IMR-90 (cell line): ENCODE data around the gene TOP3B. TPM values are rescaled to one million over a fixed set of nuclear protein-coding genes. Genes with fewer than 3 reads are reported as not detected.

Source experiments
- ATAC-seq: fragments of 200-7000 bp; cut with Tn5 transposase; 2 replicates; pipeline ENCODE4 v1.9.1; 2020; ENCODE audit warnings: low read depth, mild to moderate bottlenecking, moderate library complexity
- BruUV-seq: library from RNA; stranded (reverse); fragments of 400-500 nt; replicated peaks from 2 replicates; lab custom pipeline; 2021; lab: Mats Ljungman, UMichigan
- CTCF ChIA-PET: fragments of 300-600 bp; formaldehyde crosslinking; extraction: SDS; loops from one replicate; lab custom pipeline; 2021; ENCODE audit warnings: antibody characterized with exemption; lab: Yijun Ruan, JAX
- POLR2A ChIA-PET: fragments of 300-600 bp; sonication (Branson Sonifier 250); formaldehyde crosslinking; loops from one replicate; lab custom pipeline; 2022; ENCODE audit warnings: antibody characterized with exemption; ENCODE audit not compliant: unreplicated experiment; lab: Charles Lee
- DNase-seq: peaks from one replicate; pipeline ENCODE4 v3.0.0; 2013
- H2AFZ ChIP-seq: replicated peaks from 2 replicates; pipeline ENCODE3; 2013; ENCODE audit warnings: low read length, mild to moderate bottlenecking; ENCODE audit not compliant: poor library complexity
- H2AK5ac ChIP-seq: 2 replicates; pipeline ENCODE4 v1.6.1; 2013; ENCODE audit warnings: low read depth, low read length, inconsistent platforms
- H2AK9ac ChIP-seq: replicated peaks from 2 replicates; pipeline ENCODE3; 2013; ENCODE audit warnings: mild to moderate bottlenecking, low read depth, low read length, moderate library complexity; ENCODE audit not compliant: poor library complexity
- H2BK120ac ChIP-seq: 2 replicates; pipeline ENCODE4 v1.6.1; 2013; ENCODE audit warnings: low read depth, low read length, inconsistent platforms
- H2BK15ac ChIP-seq: 3 replicates; pipeline ENCODE4 v1.6.1; 2013; ENCODE audit warnings: low read depth, low read length, inconsistent platforms
- H2BK20ac ChIP-seq: 2 replicates; pipeline ENCODE4 v1.6.1; 2013; ENCODE audit warnings: low read depth, mild to moderate bottlenecking, inconsistent platforms, low read length, moderate library complexity
- H2BK5ac ChIP-seq: 2 replicates; pipeline ENCODE4 v1.6.1; 2013; ENCODE audit warnings: mild to moderate bottlenecking, low read depth, low read length, inconsistent platforms; ENCODE audit not compliant: poor library complexity, severe bottlenecking
- H3K14ac ChIP-seq: replicated peaks from 2 replicates; pipeline ENCODE4 v1.6.1; 2013; ENCODE audit warnings: low read depth, low read length, inconsistent platforms
- H3K18ac ChIP-seq: 2 replicates; pipeline ENCODE4 v1.6.1; 2013; ENCODE audit warnings: low read depth, low read length, control low read depth
- H3K23ac ChIP-seq: 2 replicates; pipeline ENCODE4 v1.6.1; 2013; ENCODE audit warnings: low read depth, low read length, inconsistent platforms
- H3K27ac ChIP-seq: 2 replicates; pipeline ENCODE4 v1.5.1; 2013; ENCODE audit warnings: mild to moderate bottlenecking, control low read depth, low read length; ENCODE audit not compliant: insufficient read depth
- H3K27me3 ChIP-seq: 2 replicates; pipeline ENCODE4 v1.6.1; 2013; ENCODE audit warnings: low read length; ENCODE audit not compliant: control insufficient read depth, insufficient read depth
- H3K36me3 ChIP-seq: 2 replicates; pipeline ENCODE4 v1.6.1; 2013; ENCODE audit warnings: low read length, mixed read lengths; ENCODE audit not compliant: control insufficient read depth, insufficient read depth
- H3K4ac ChIP-seq: 2 replicates; pipeline ENCODE4 v1.6.1; 2013; ENCODE audit warnings: low read depth, low read length, inconsistent platforms
- H3K4me1 ChIP-seq: 2 replicates; pipeline ENCODE4 v1.6.1; 2013; ENCODE audit warnings: low read length, mixed read lengths; ENCODE audit not compliant: control insufficient read depth, insufficient read depth
- H3K4me2 ChIP-seq: 2 replicates; pipeline ENCODE4 v1.6.1; 2013; ENCODE audit warnings: low read depth, mild to moderate bottlenecking, control low read depth, low read length, moderate library complexity
- H3K4me3 ChIP-seq: 2 replicates; pipeline ENCODE4 v1.5.1; 2013; ENCODE audit warnings: low read depth, mild to moderate bottlenecking, control low read depth, low read length, moderate library complexity; ENCODE audit not compliant: insufficient read depth
- H3K56ac ChIP-seq: 2 replicates; pipeline ENCODE4 v1.6.1; 2013; ENCODE audit warnings: low read length, inconsistent platforms; ENCODE audit not compliant: insufficient read depth; ENCODE audit errors: extremely low read depth
- H3K79me1 ChIP-seq, 2 experiments: 2 replicates each; pipeline ENCODE4 v1.6.1; 2013; ENCODE audit warnings: low read length in 2 of 2, inconsistent platforms in 1 of 2, low read depth in 1 of 2
- H3K9ac ChIP-seq: 2 replicates; pipeline ENCODE4 v1.6.1; 2013; ENCODE audit warnings: low read depth, low read length, control low read depth
- H3K9me1 ChIP-seq: 2 replicates; pipeline ENCODE4 v1.6.1; 2013; ENCODE audit warnings: low read length, inconsistent platforms; ENCODE audit not compliant: insufficient read depth
- H3K9me3 ChIP-seq: 2 replicates; pipeline ENCODE4 v1.6.1; 2013; ENCODE audit warnings: low read length; ENCODE audit not compliant: control insufficient read depth, insufficient read depth
- H4K20me1 ChIP-seq: 2 replicates; pipeline ENCODE4 v1.6.1; 2013; ENCODE audit warnings: low read length, inconsistent platforms; ENCODE audit not compliant: insufficient read depth
- H4K5ac ChIP-seq: 2 replicates; pipeline ENCODE4 v1.6.1; 2013; ENCODE audit warnings: mild to moderate bottlenecking, low read depth, low read length, control low read depth
- H4K8ac ChIP-seq, 2 experiments: 2 replicates each; pipeline ENCODE4 v1.6.1; 2013; ENCODE audit warnings: low read depth in 2 of 2, low read length in 2 of 2, control low read depth in 1 of 2, inconsistent platforms in 1 of 2
- H4K91ac ChIP-seq: 2 replicates; pipeline ENCODE4 v1.6.1; 2013; ENCODE audit warnings: low read depth, low read length, inconsistent platforms; ENCODE audit not compliant: insufficient read depth
- BHLHE40 ChIP-seq: fragments of 150-350 bp; IDR thresholded peaks from 2 replicates; pipeline ENCODE4 v1.6.1; 2016; ENCODE audit warnings: mild to moderate bottlenecking, low read depth, low read length
- CHD1 ChIP-seq: IDR thresholded peaks from 2 replicates; pipeline ENCODE4 v1.6.1; 2012; ENCODE audit warnings: low read depth, low read length, improper control_type of control experiment
- FOS ChIP-seq: fragments of 150-350 bp; IDR thresholded peaks from 2 replicates; pipeline ENCODE4 v1.6.1; 2016; ENCODE audit warnings: low read depth, low read length
- MAFK ChIP-seq: IDR thresholded peaks from 2 replicates; pipeline ENCODE4 v1.6.1; 2012; ENCODE audit warnings: low read depth, low read length, improper control_type of control experiment
- MAZ ChIP-seq: IDR thresholded peaks from 2 replicates; pipeline ENCODE4 v1.6.1; 2012; ENCODE audit warnings: low read depth, mild to moderate bottlenecking, low read length, improper control_type of control experiment, moderate library complexity, borderline replicate concordance
- MXI1 ChIP-seq: IDR thresholded peaks from 2 replicates; pipeline ENCODE4 v1.6.1; 2012; ENCODE audit warnings: low read depth, mild to moderate bottlenecking, low read length, moderate library complexity, borderline replicate concordance
- NFE2L2 ChIP-seq: fragments of 150-350 bp; IDR thresholded peaks from 2 replicates; pipeline ENCODE4 v1.6.1; 2016; ENCODE audit warnings: low read depth, mild to moderate bottlenecking, low read length
- POLR2A ChIP-seq: IDR thresholded peaks from 2 replicates; pipeline ENCODE4 v1.6.1; 2012; ENCODE audit warnings: mild to moderate bottlenecking, low read depth, low read length
- RAD21 ChIP-seq: IDR thresholded peaks from 2 replicates; pipeline ENCODE4 v1.6.1; 2012; ENCODE audit warnings: low read length, improper control_type of control experiment
- RCOR1 ChIP-seq: IDR thresholded peaks from 2 replicates; pipeline ENCODE4 v1.6.1; 2012; ENCODE audit warnings: mild to moderate bottlenecking, low read length, improper control_type of control experiment; ENCODE audit not compliant: insufficient replicate concordance
- RFX5 ChIP-seq: IDR thresholded peaks from 2 replicates; pipeline ENCODE4 v1.8.0; 2012; ENCODE audit warnings: low read depth, mild to moderate bottlenecking, low read length, moderate library complexity
- SMC3 ChIP-seq: fragments of 150-350 bp; IDR thresholded peaks from 2 replicates; pipeline ENCODE4 v1.6.1; 2016; ENCODE audit warnings: low read depth, mild to moderate bottlenecking, antibody characterized with exemption, low read length, moderate library complexity
- WGBS, 2 experiments: methylation state at CpG; one replicate each; pipeline versions ENCODE4 v1.1.5 to v1.1.7; 2013; ENCODE audit warnings: missing lambda C conversion rate in 2 of 2; ENCODE audit not compliant: insufficient read length in 1 of 2; ENCODE audit errors: extremely low coverage in 2 of 2; 5-methylcytosine and 5-hydroxymethylcytosine counted together
- dilution Hi-C: fragments of 300-500 bp; cut with HindIII; formaldehyde crosslinking; loops from one replicate; pipeline ENCODE4 v1.14.3; 2018; ENCODE audit warnings: low sequenced_read_pairs; ENCODE audit not compliant: unreplicated experiment
- in situ Hi-C: fragments of 300-500 bp; cut with MboI; formaldehyde crosslinking; loops from 3 replicates; pipeline ENCODE4 v1.14.3; 2019; ENCODE audit warnings: low sequenced_read_pairs, inconsistent platforms, mixed read lengths
- intact Hi-C: fragments of 100-400 bp; cut with micrococcal nuclease; formaldehyde crosslinking; loops from 2 replicates; pipeline ENCODE4 v1.10.0; 2022
- polyA plus RNA-seq, 3 experiments: library from polyadenylated mRNA; depleted of rRNA; stranded (reverse); fragments of >200 nt; gene quantifications; 2 replicates each; pipeline ENCODE4 v1.2.3, GENCODE V29; 2012; ENCODE audit warnings: low replicate concordance in 1 of 3
- total RNA-seq: library from RNA; depleted of rRNA; stranded (reverse); fragments of >200 nt; gene quantifications from 2 replicates; pipeline ENCODE4 v1.2.3, GENCODE V29; 2012
- TF ChIP-seq, protein P1 (sequence below): fragments of 150-350 bp; IDR thresholded peaks from 2 replicates; pipeline ENCODE4 v1.6.1; 2017; ENCODE audit warnings: mild to moderate bottlenecking, antibody characterized with exemption, low read length, low read depth
- TF ChIP-seq, protein P2 (sequence below): conservative IDR thresholded peaks from 2 replicates; pipeline ENCODE4 v1.5.1; 2012; ENCODE audit warnings: mild to moderate bottlenecking, low read depth, low read length, improper control_type of control experiment

Gene TOP3B
- total and polyA plus RNA-seq, 2 of the 4 experiments (the other 2 are of a cell fraction), result 23.0 to 23.5 TPM

DNA sequence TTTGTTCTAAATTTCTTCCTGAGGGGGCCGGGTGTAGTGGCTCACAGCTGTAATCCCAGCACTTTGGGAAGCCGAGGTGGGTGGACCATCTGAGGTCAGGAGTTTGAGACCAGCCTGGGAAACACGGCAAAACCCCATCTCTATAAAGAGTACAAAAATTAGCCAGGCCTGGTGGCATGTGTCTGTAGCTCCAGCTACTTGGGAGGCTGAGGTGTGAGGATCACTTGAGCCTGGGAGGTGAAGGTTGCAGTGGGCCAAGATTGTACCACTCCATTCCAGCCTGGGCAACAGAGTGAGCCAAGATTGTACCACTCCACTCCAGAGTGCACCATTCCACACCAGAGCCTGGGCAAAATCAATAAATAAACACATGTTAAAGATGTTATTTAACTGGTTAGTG is 20.6 kb upstream of the TOP3B start:
- CTCF ChIA-PET, result no interaction called here
- no CpG with 5 or more reads among the region's 3 CpGs for WGBS, 2 experiments

More for the DNA sequence above, 20.6 kb upstream of the TOP3B start:
- H2BK5ac ChIP-seq, result no peak overlapping the region
- TF ChIP-seq, protein P1, sequence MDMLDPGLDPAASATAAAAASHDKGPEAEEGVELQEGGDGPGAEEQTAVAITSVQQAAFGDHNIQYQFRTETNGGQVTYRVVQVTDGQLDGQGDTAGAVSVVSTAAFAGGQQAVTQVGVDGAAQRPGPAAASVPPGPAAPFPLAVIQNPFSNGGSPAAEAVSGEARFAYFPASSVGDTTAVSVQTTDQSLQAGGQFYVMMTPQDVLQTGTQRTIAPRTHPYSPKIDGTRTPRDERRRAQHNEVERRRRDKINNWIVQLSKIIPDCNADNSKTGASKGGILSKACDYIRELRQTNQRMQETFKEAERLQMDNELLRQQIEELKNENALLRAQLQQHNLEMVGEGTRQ, result no peak
- TF ChIP-seq RFX5, result no peak
- TF ChIP-seq RAD21, result no peak
- TF ChIP-seq MAFK, result no peak
- TF ChIP-seq RCOR1, result no peak
- TF ChIP-seq CHD1, result no peak
- TF ChIP-seq, protein P2, sequence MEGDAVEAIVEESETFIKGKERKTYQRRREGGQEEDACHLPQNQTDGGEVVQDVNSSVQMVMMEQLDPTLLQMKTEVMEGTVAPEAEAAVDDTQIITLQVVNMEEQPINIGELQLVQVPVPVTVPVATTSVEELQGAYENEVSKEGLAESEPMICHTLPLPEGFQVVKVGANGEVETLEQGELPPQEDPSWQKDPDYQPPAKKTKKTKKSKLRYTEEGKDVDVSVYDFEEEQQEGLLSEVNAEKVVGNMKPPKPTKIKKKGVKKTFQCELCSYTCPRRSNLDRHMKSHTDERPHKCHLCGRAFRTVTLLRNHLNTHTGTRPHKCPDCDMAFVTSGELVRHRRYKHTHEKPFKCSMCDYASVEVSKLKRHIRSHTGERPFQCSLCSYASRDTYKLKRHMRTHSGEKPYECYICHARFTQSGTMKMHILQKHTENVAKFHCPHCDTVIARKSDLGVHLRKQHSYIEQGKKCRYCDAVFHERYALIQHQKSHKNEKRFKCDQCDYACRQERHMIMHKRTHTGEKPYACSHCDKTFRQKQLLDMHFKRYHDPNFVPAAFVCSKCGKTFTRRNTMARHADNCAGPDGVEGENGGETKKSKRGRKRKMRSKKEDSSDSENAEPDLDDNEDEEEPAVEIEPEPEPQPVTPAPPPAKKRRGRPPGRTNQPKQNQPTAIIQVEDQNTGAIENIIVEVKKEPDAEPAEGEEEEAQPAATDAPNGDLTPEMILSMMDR, result no peak
- no peak for TF ChIP-seq MAZ
- no peak for TF ChIP-seq POLR2A
- TF ChIP-seq NFE2L2, result no peak
- TF ChIP-seq BHLHE40, result no peak
- no peak for TF ChIP-seq SMC3
- no peak for TF ChIP-seq FOS
- TF ChIP-seq MXI1, result no peak
- H3K23ac ChIP-seq, result no peak overlapping the region
- intact Hi-C loops, result no loop called here
- ATAC-seq, result no peak
- no peak overlapping the region for H4K5ac ChIP-seq
- no peak overlapping the region for H3K9ac ChIP-seq
- POLR2A ChIA-PET, result no interaction called here
- no peak overlapping the region for H4K8ac ChIP-seq
- no peak overlapping the region for H3K14ac ChIP-seq
- no peaks in the 10 kb centered on the region for H3K9me3 ChIP-seq
- no peak overlapping the region for H3K4me3 ChIP-seq
- H4K20me1 ChIP-seq, result no peaks in the 10 kb centered on the region
- no peaks in the 10 kb centered on the region for H3K4me1 ChIP-seq
- H2AK5ac ChIP-seq, result no peak overlapping the region
- H2AK9ac ChIP-seq, result no peak overlapping the region
- no peaks in the 10 kb centered on the region for H3K79me1 ChIP-seq
- no peak overlapping the region for H3K4ac ChIP-seq
- DNase-seq, result no peak
- no TSS peak for BruUV-seq
- no peak overlapping the region for H3K4me2 ChIP-seq
- no peak overlapping the region for H2BK20ac ChIP-seq
- no peak overlapping the region for H3K27ac ChIP-seq
- H3K56ac ChIP-seq, result no peak overlapping the region
- H3K36me3 ChIP-seq, result no peaks in the 10 kb centered on the region
- no peak overlapping the region for H2BK15ac ChIP-seq
- H3K18ac ChIP-seq, result no peak overlapping the region
- no peaks in the 10 kb centered on the region for H3K9me1 ChIP-seq
- no peak overlapping the region for H4K91ac ChIP-seq
- H2AFZ ChIP-seq, result no peak overlapping the region
- H2BK120ac ChIP-seq, result no peak overlapping the region
- dilution Hi-C loops, result no loop called here
- H3K27me3 ChIP-seq, result peaks cover 19% of the 10 kb centered on the region
- in situ Hi-C loops, result no loop called here
